GM23248 (cell line): Measurements from ENCODE around the gene CLDN14.

Experiments used
- EZH2 ChIP-seq: fragments of 200-600 bp; sonication (generic); IDR thresholded peaks from 2 replicates; pipeline ENCODE4 v1.6.1; 2018; ENCODE audit warnings: antibody characterized with exemption, mild to moderate bottlenecking; ENCODE audit not compliant: insufficient read depth, poor library complexity, severe bottlenecking
- EZH2phosphoT487 ChIP-seq: fragments of 200-600 bp; sonication (generic); IDR thresholded peaks from 2 replicates; pipeline ENCODE4 v1.6.1; 2018; ENCODE audit warnings: antibody characterized with exemption, moderate library complexity, mild to moderate bottlenecking, low read depth; ENCODE audit not compliant: insufficient read depth

DNA sequence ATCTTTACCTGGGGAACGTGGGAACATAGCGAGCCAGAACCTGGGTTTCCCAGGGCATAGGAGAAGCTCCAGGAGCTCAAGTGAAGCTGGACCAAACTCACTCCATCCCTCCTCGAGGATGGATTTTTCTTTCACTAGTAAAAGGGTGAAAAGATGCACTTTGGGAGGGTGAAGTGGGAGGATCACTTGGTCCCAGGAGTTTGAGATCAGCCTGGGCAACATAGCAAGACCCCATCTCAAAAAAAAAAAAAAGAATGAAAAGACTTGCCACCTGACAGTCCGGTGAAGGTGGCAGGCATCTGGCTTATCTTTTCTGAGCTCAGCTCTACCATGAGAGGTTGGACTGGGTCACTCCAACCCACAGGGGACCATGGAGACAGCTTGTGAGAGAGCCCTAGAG, 52.4 kb downstream of the CLDN14 start:
- no peak for TF ChIP-seq EZH2phosphoT487
- no peak for TF ChIP-seq EZH2
